Measurements from ENCODE around the gene CDH8.

DNA sequence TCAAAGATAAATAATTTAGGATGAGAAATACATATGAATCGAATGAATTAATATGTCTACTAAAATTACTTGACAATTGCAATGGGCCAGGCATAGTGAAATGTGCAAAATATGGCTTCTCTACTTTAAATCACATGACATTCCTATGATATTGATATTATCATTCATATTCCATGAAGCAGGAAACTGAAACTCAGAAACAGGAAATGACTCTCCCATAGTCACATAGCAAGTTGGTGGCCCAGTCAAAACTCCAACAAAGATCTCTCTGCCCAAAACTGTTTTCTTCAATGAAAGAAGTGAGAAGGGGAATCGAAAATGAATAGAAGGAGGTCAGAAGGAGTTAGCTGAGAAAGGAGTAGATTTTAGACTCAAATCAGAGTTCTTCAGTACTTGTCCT is 272.2 kb downstream of the CDH8 start:
- TF ChIP-seq CTCF (conservative IDR thresholded peaks at IDR 0.05; ENCODE audit: low read depth, low read length) (no peak), RFX5 (IDR thresholded peaks at IDR 0.05; ENCODE audit: low read depth, low read length) (no peak), RAD21 (IDR thresholded peaks at IDR 0.05; ENCODE audit: low read length) (no peak), MXI1 (IDR thresholded peaks at IDR 0.05; ENCODE audit: borderline replicate concordance, low read depth, low read length) (no peak), CHD1 (IDR thresholded peaks at IDR 0.05; ENCODE audit: low read depth, low read length) (no peak), POLR2A (IDR thresholded peaks at IDR 0.05; ENCODE audit: low read depth, low read length) (no peak), RCOR1 (IDR thresholded peaks at IDR 0.05; ENCODE audit: insufficient replicate concordance, low read length) (no peak), MAFK (IDR thresholded peaks at IDR 0.05; ENCODE audit: low read depth, low read length) (no peak), FOS (IDR thresholded peaks at IDR 0.05; ENCODE audit: low read depth, low read length) (no peak), NFE2L2 (IDR thresholded peaks at IDR 0.05; ENCODE audit: low read depth, low read length) (no peak)
- TF ChIP-seq, protein P1, sequence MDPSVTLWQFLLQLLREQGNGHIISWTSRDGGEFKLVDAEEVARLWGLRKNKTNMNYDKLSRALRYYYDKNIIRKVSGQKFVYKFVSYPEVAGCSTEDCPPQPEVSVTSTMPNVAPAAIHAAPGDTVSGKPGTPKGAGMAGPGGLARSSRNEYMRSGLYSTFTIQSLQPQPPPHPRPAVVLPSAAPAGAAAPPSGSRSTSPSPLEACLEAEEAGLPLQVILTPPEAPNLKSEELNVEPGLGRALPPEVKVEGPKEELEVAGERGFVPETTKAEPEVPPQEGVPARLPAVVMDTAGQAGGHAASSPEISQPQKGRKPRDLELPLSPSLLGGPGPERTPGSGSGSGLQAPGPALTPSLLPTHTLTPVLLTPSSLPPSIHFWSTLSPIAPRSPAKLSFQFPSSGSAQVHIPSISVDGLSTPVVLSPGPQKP (IDR thresholded peaks at IDR 0.05; ENCODE audit: borderline replicate concordance, low read depth, low read length): no peak
- TF ChIP-seq, protein P2, sequence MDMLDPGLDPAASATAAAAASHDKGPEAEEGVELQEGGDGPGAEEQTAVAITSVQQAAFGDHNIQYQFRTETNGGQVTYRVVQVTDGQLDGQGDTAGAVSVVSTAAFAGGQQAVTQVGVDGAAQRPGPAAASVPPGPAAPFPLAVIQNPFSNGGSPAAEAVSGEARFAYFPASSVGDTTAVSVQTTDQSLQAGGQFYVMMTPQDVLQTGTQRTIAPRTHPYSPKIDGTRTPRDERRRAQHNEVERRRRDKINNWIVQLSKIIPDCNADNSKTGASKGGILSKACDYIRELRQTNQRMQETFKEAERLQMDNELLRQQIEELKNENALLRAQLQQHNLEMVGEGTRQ (IDR thresholded peaks at IDR 0.05; ENCODE audit: low read depth, low read length): no peak
